Measurements from ENCODE around the gene TECR. TPM values are rescaled to one million over a fixed set of nuclear protein-coding genes. Genes with fewer than 3 reads are reported as not detected.

Gene TECR
- total RNA-seq, 1 donor from 2014 or later = 177 TPM

- Mint-ChIP-seq H3K4me1 (peaks cover 17% of the 10 kb centered on the region), H3K27me3 (ENCODE audit: low read depth) (no peaks in the 10 kb centered on the region), H3K4me3 (no peak overlapping the region), H3K9me3 (no peaks in the 10 kb centered on the region), H3K27ac (ENCODE audit: unreplicated experiment) (peak overlapping the region; percentile 19), H3K36me3 (ENCODE audit: low read depth) (no peaks in the 10 kb centered on the region)
- TF ChIP-seq CTCF (conservative IDR thresholded peaks at IDR 0.05) = no peak
- DNase-seq (ENCODE audit: low read depth, low spot score) = no peak
Measured at GRCh38 chr19:14558370-14559066, 29.1 kb downstream of the TECR start.

- no peak for DNase-seq (ENCODE audit: low read depth, low spot score)
- Mint-ChIP-seq H3K27ac (ENCODE audit: unreplicated experiment) (peak overlapping the region; percentile 45), H3K36me3 (ENCODE audit: low read depth) (peaks cover 2% of the 10 kb centered on the region), H3K9me3 (no peaks in the 10 kb centered on the region), H3K4me3 (no peak overlapping the region), H3K4me1 (peaks cover 17% of the 10 kb centered on the region), H3K27me3 (ENCODE audit: low read depth) (no peaks in the 10 kb centered on the region)
- no peak for TF ChIP-seq CTCF (conservative IDR thresholded peaks at IDR 0.05)
Measured at GRCh38 chr19:14559916-14560775, 30.8 kb downstream of the TECR start.

- Mint-ChIP-seq H3K27ac (ENCODE audit: unreplicated experiment) (no peak overlapping the region), H3K9me3 (no peaks in the 10 kb centered on the region), H3K36me3 (ENCODE audit: low read depth) (peaks cover 2% of the 10 kb centered on the region), H3K4me1 (peaks cover 17% of the 10 kb centered on the region), H3K4me3 (no peak overlapping the region), H3K27me3 (ENCODE audit: low read depth) (no peaks in the 10 kb centered on the region)
- no peak for TF ChIP-seq CTCF (conservative IDR thresholded peaks at IDR 0.05)
- no peak for DNase-seq (ENCODE audit: low read depth, low spot score)
Measured at GRCh38 chr19:14560776-14561108, 31.3 kb downstream of the TECR start.

- TF ChIP-seq CTCF (conservative IDR thresholded peaks at IDR 0.05) = no peak
- H3K27me3 Mint-ChIP-seq (ENCODE audit: low read depth) = no peaks in the 10 kb centered on the region
- H3K36me3 Mint-ChIP-seq (ENCODE audit: low read depth) = peaks cover 2% of the 10 kb centered on the region
- H3K9me3 Mint-ChIP-seq = no peaks in the 10 kb centered on the region
- no peak overlapping the region for H3K27ac Mint-ChIP-seq (ENCODE audit: unreplicated experiment)
- peaks cover 12% of the 10 kb centered on the region for H3K4me1 Mint-ChIP-seq
- no peak for DNase-seq (ENCODE audit: low read depth, low spot score)
- H3K4me3 Mint-ChIP-seq = no peak overlapping the region
Measured at GRCh38 chr19:14561249-14561648, 31.9 kb downstream of the TECR start.

GRCh38 chr19:14561847-14562351 lies 32.5 kb downstream of the TECR start:
- Mint-ChIP-seq H3K27me3 (ENCODE audit: low read depth) (no peaks in the 10 kb centered on the region), H3K9me3 (no peaks in the 10 kb centered on the region), H3K4me3 (no peak overlapping the region), H3K27ac (ENCODE audit: unreplicated experiment) (peak overlapping the region; percentile 35), H3K36me3 (ENCODE audit: low read depth) (peaks cover 2% of the 10 kb centered on the region), H3K4me1 (peaks cover 5% of the 10 kb centered on the region)
- no peak for TF ChIP-seq CTCF (conservative IDR thresholded peaks at IDR 0.05)
- DNase-seq (ENCODE audit: low read depth, low spot score) = no peak
